ENCODE data around the gene ABCA7. TPM values are rescaled to one million over a fixed set of nuclear protein-coding genes. Genes with fewer than 3 reads are reported as not detected.
"Not testable (repeated sequence)": the region's sequence is repeated elsewhere in the genome, so short reads cannot be mapped to it uniquely, and the experiment has no call there.

The ABCA7 gene
- total RNA-seq, 1 donor from 2014 or later, result 4.8 TPM

DNA sequence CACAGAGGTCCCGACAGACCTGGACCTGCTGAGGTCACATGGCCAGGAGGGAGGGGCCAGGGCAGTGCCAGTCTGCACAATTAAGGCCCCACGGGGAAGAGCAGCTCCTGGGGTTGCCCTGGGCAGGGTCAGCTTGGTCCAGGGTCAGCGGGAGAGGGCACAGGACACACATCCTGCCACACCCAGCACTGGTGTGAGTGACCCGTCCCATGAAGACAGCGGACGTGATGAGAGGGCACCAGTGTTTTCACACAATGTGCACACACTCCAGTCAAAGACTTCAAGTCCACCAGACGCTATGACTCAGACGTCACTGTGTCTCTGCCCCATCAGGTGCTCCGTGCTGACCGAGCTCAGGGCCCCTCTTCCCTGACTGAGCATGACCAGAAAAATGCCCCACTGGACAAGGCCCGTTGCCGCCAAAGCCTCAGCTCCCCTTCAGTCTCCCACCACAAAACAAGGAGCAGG, 23.2 kb upstream of the ABCA7 start:
- DNase-seq, result no peak

DNA sequence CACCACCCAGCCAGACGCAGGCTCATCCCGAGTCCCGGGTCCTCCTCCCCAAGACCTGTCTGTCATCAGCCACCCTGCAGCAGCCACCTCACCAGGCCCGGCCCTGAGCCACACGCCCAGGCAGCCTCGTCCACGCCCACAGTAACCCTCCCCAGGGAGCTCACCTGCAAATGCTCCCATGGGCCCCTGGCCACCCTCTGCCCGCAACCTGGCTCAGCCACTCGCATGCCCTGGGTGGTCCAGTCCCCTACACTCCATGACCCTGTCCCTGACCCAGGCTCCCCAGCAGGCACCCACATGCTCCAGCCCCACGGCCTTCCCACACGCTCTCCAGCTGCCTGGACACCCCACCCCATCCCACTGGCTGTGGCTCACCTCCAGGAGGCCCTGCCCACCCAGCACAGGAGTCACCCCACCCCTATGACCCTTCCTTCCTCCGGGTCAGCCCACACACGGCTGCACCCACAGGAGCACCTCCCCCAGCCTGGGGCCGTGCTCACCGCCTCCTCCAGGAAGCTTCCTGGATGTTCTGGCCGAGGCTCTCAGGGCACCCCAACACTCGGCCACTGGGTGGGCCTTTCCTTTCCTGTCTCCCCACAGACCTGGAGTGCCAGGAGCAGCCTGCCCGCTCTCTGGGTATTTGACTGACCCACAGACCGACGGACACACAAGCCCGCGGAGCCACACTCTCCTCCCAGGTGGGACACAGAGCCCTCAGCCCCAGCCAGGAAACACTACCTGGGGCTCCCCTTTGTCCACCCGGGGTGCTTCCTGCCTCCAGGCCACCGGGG, 22.6 kb upstream of the ABCA7 start:
- no peak for DNase-seq

DNA sequence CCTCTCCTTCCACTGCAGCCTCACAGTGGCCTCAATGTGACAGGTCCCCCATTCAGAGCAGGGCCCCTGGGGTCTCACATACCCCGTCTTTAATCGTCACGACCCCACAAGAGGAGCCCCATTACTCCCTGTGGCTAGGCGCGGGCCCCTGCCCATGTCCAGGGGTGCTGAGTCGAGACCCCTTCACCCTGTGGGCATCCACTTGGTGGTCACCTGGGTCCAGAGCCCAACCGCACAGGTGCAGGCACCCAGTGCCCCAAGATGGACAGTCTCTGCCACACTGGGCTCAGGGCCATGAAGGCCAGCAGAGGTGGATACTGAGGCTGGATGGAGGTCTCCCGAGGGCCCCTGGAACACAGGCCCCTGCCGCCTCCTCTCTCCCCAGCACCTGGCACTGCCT, 22.0 kb upstream of the ABCA7 start:
- no peak for DNase-seq

DNA sequence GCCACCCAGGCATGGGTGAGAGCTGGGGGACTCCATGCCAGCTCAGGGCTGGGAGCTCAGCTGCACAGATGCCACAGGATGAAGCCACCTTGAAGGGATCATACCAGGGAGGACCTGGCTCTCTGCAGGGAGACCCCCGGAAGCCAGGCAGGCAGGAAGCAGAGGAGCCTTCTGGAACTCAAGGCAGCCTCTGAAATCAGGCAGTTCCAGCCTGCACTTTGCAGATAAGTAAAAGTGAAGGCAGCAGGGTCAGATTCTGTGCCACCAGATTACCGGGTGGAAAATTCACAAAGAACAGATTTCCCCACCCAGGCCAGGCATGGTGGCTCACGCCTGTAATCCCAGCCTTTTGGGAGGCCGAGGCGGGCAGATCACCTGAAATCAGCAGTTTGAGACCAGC, 21.5 kb upstream of the ABCA7 start:
- DNase-seq, result no peak

DNA sequence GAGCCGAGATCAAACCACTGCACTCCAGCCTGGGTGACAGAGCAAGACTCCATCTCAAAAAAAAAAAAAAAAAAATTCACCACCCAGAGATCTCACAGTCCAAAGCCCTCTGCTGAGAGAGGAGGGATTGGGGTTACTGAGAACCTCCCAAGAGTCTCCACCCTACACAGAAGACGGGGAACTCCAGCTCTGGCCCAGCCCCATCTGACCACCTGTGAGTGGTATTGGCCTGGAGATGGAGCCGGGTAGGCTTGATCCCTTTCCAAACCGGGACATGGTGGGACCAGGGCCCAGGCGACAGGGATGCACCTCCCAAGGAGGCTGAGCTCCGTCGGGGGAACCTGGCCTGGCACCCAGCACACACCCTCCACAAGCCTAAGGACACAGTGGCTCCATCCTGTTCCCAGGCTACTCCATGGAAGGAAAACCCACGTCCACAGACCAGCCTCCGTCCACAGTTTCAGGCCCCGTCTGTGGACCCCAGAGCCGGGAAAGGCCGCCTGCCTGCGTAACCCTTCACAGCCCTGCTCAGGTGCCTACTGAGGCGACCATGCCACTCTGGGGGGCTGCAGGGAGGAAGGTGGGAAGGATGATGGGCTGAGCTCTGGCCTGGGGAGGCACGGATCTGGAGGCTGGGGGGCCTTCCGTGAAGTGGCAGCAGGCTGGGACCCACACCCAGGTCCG, 20.8 kb upstream of the ABCA7 start:
- DNase-seq, result no peak

DNA sequence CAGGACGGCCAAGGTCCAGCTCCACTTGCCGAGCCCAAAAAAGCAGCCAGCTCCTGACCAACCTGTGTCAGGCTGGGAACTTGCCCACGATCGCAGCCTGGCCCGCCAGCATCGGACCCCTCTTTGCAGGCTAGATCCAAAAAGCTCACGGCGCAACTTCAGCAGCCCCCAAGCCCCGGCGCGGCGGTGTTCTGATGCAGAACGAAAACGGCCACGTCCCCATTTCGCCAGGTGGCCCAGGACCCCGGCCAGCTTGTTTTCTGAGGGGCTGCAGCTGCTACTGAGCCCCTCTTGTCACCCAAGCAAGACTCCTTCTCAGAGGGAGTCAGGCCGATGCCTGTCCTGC, 20.3 kb upstream of the ABCA7 start:
- DNase-seq, result no peak

DNA sequence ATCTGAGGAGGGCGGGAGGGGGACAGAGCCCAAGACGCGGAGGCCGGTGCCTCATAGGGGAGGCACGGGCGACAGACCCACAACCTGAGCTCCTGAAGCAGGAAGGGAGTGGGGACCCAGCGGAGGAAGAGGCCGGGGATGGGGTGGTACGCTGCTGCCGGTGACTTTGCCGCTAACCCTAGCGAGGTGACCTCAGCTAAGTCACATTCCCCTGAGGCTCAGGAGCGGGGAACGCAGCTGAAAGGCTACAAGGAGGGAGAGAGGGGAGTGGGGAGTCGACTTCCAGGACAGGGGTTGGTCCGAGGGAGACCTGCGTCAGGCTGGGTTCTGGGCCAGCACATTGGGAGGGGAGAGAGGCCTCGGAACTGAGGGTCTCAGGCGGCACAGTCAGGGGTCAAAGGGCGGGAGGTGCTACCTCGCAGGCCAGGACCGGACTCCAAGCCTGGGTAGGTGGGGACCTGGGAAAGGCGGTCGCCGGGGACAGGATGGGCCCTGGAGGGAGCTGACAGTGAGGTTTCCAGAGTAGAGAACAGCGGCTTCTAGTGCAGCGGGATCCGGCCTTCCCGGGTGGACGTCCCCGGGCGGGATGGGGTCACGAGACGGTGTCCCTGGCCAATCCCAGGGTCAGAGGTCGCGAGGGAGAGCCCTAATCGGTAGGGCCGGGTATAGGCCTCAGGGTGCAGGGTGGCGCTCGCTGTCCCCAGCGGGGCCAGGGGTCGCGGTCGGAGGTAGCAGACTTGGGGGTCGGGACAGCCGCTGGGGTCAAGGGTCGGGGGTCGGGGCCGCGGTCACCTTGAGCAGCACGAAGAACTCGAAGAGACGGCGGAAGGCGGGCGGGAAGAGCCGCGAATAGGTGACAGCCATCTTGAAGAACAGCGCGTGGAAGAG, 19.7 kb upstream of the ABCA7 start:
- DNase-seq, result no peak

DNA sequence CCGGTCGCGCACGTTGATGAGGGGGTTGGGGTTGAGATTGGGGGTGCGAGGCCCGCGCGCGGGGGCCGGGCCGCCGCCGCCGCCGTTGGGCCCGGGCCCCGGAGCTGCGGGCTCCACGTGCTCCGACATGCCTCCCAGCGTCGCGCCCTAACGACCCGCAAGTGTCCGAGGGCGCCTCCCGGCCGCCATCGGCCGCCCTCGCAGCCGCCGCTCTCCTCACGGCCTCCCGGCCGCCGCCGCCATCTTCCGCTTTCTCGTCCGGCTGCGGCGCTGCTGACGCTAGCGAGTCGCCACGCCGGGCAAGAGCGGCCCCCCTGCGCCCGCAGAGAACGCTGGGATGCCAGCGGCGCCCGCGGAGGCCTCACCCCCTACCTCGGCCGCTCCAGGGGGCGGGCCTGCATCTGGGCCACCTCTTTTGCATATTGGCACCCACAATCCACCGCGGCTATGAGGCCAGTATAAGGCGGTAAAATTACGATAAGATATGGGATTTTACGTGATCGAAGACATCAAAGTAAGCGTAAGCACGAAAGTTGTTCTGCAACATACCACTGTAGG, 19.0 kb upstream of the ABCA7 start, which contains the start of gene TMEM259:
TSS of gene TMEM259 (minus strand) at position 256 of the 558 bp plus-strand sequence. CDS start at position 129, 127 bp downstream.
- DNase-seq, result peak; percentile 97

DNA sequence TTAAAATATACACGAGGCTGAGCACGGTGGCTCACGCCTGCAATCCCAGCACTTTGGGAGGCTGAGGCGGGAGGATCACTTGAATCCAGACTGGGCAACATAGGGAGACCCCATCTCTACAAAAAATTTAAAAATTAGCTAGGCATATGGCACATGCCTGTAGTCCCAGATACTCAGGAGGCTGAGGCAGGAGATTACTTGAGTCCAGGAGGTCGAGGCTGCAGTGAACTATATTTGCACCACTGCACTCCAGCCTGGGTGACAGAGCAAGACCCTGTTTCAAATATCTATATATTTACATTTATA, 16.1 kb upstream of the ABCA7 start:
- not testable (repeated sequence) for DNase-seq

DNA sequence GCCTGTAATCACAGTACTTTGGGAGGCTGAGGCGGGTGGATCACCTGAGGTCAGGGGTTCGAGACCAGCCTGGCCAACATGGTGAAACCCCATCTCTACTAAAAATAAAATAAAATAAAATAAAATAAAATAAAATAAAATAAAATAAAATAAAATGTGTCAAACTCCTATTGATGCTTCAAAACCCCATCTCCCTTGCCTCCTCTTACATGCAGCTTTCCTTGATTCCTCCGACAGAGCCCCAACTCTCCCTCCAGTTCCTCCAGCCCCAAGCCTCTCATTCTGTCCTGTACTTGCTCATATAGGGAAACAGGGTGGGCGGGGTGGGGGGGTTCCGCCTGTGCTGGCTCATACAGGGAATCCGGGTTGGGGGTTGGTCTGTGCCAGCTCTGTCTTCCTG, 14.8 kb upstream of the ABCA7 start:
- not testable (repeated sequence) for DNase-seq

DNA sequence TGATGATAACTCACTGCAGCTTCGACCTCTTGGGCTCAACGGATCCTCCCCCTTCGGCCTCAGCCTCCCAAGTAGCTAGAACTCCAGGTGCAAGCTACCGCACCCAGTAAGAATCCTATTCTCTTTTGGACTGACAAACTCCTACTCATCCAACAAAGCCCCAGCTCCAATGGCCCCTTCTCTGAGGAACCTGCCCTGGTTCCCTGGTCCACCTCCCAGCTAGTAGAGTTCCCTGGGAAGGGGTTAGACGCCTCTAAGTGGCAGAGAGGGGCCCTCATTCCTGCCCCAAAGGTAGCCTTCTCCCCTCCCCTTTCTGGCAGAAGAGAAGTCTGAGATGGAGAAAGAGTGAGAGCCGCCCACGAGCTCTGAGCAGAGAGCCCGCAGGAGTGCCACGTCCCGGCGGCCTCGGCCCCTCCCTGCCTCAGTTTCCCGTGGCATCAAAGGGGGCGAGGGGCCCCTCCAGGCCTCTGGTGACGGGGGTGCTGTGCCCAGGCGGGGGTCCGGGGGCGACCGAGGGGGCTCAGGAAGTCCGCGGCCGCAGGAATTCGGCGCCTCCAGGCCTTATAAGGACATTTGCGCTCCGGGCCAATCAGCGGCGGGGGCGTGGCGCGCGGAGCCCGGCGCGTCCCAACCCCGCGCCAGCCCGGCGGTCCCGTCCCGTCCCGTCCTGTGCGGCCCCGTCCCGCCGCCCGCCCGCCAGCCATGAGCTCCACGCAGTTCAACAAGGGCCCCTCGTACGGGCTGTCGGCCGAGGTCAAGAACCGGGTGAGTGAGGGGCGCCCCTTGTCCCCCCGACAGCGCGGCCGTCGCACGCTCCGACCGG, 13.7 kb upstream of the ABCA7 start, which contains the start of gene CNN2:
TSS of gene CNN2 (plus strand) at position 649 of the 823 bp plus-strand sequence. CDS start at position 703, 54 bp downstream.
- DNase-seq, result peak; percentile 47

DNA sequence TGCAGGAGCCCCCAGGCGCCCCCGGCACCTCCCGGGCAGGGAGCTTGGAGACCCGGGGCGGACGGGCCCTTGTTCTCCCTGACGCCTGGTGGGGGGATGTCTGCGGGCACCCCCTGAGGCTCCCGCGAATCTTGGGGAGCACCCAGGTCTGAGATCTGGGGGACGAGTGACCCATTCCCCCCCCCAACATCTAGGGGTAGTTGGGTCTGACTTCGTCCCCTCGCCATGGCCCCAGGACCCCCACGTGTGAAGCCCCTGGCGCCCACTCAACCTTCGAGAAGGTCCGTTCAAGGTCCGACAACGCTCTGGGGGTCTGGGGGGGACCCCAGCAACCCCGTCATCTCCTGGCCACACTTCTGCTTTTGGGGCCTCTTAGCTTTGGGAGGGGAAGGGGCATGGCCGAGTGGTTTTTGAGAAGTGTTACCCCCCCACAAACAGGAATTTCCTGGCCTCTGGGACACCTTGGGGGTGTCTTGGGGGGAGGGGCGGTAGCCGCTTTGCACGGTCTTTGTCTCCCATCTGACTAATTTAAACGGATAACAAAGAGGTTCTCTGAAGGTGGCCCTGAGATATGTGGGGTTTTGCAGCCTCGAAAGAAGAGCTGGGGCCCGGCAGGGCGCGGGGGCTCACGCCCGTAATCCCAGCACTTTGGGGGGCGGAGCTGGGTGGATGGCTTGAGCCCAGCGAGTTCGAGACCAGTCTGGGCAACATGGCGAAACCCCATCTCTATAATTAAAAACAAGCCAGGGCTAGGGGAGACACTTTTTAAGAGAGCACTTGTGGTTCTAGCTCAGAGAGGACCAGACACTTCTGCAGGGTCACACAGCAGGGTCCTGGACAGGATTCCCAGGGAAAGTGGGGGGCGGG, 12.9 kb upstream of the ABCA7 start:
- DNase-seq, result no peak

DNA sequence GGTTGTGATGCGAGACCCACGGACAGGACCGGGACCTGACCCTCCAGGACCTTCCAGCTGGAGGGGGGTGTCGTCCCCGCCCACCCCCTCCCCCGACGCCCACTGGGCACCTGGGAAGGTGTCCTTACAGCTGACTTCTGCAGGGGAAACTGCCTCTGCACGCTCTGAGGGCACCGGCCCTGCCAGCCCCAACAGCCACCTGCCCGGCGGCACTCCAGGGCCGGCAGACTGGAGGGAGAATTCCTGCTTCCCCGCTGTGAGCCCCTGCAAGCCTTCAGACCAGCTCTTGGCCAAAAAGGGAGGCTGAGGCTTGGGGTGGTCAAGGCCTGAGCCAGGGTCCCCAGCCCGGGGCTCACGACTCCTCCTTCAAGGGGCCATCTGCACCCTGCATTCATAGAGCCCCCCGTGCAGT, 12.3 kb upstream of the ABCA7 start:
- DNase-seq, result no peak

DNA sequence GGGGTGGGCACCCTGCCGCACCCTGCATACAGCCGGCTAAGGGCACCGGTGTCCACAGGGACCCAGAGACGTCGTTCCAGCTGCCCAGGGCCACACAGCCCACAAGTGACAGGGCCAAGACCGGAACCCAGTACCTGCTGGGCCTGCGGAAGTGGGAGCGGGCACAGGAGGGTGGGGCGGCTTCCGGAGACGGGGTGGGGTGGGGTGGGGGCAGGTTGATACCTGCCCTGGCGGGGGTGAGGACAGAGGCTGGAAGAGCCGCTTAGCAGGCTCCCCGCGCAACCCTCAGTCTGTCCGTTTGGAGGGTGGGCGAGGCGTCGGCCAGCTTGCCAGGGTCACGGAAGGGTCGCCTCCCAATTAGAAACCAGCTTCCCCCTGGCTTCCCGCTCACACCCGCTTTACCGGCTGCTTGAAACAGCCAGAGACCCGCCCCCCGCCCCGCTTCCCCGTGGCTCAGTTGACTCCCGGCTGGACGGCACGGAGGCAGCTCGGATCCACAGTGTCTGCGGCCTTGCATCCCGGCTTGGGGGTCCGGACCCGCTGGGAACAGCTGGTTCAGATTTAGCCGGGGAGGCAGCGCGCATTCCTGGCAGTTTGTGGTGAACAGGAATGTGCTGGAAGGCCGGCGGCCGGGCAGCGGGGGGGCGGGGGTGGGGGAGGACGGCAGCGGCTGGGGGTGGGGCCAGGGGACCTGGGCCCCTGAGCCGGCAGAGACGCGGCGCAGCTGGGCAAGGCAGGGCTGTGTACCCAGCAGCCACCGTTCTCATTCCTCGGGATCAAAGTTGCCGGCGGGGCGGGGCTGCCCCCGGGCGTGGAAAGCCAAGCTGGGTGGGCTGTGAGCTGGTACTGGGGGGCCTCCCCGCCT, 11.6 kb upstream of the ABCA7 start:
- DNase-seq, result peak; percentile 67

DNA sequence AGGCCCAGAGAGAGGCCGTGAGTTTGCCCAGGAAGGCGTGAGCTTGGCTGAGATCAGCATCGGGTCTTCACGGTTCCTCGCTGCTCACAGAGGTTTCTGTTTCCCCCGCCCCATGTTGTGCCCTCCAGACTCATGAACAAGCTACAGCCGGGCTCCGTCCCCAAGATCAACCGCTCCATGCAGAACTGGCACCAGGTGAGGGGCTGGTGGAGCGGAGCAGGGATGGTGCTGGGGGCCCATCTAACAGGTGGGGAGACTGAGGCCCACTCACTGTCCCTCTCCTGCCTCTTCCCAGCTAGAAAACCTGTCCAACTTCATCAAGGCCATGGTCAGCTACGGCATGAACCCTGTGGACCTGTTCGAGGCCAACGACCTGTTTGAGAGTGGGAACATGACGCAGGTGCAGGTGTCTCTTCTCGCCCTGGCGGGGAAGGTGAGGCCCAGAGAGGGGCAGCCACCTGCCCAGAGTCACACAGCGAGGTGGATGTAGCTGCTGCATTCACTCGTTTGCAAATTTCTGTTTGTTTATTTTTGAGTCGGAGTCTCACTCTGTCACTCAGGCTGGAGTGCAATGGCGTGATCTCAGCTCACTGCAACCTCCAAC, 7.5 kb upstream of the ABCA7 start:
- DNase-seq, result no peak

DNA sequence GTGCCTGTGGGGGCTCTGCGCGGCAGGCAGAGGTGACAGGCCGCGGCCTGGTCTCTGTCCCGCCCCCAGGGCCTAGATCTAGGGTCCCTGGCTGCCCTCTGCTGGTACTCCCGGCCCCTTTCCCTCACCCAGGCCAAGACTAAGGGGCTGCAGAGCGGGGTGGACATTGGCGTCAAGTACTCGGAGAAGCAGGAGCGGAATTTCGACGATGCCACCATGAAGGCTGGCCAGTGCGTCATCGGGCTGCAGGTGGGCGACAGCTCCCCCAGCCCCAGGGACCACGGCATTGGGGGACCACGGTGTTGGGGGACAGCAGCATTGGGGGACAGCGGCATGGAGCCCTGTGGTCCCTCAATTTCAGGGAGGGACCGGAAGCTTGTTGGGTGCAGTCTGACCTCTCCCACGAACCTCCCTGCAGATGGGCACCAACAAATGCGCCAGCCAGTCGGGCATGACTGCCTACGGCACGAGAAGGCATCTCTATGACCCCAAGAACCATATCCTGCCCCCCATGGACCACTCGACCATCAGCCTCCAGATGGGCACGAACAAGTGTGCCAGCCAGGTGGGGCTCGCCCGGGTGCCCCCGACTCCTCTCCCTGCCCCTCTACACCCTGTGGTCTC, 3.8 kb upstream of the ABCA7 start:
- DNase-seq, result no peak

DNA sequence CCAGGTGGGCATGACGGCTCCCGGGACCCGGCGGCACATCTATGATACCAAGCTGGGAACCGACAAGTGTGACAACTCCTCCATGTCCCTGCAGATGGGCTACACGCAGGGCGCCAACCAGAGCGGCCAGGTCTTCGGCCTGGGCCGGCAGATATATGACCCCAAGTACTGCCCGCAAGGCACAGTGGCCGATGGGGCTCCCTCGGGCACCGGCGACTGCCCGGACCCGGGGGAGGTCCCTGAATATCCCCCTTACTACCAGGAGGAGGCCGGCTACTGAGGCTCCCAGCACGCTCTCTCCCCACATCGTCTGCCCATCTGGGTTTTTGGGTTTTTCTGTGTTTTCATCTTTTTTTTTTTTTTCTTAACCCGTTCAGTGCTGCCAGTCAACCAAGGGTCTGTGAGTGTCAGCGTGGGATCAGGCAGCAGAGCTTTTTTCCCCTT, 2.3 kb upstream of the ABCA7 start:
- no peak for DNase-seq

DNA sequence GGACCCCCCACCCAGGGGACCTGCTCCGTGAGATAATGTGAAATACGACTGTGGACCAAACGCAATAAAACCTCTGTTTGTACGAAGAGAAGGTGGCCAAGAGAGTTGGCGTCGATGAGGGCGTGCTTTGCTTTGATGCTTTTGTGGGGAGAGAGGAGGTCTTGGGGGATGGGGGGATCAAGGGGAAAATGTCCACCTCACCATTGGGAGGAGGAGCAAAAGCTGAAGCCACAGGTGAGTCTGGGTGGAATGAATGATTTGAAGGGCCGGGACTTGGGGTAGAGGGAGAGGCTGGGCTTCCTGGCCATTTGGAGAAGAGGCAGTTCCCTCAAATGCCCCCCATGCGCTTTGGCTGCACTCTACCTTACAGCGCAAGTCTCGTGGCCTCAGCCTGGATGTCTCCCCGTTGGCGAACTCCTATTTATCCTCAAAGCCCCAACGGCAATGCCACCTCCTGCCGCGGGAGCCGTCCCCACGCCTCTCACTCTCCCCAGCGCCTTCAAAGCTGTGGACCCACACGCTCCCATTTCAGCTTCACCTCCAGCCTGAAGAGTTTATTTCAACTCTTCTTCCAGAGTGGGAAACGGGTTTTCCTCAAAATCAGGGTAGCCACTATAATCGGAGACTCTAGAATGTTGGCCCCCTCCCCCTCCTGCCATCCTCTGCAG, 795 bp upstream of the ABCA7 start:
- DNase-seq, result no peak
